Measurements from ENCODE around the gene RPS28.
"Not testable (repeated sequence)": the region's sequence is repeated elsewhere in the genome, so short reads cannot be mapped to it uniquely, and the experiment has no call there.

RPS28 gene

GRCh38 chr19:8321986-8322637 is 816 bp downstream of the RPS28 start:
- DNase-seq, result no peak

DNA sequence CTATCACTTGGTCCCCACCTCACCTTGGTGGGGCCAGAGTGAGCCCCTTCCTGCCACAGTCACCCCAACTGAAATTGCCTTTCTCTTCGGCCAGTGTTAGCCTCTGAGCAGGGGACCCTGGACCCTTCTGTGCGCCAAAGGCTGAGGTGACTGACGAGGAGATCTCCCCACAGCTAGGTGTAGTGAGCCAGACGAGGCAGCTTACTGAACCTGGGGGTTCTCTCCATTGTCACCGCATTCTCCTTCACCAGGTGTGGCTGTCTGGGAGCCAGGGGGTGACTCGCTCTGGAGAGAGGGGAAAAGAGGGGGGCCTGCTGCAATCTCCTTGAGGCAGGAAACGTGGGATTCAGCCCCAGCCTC is 1.3 kb downstream of the RPS28 start:
- no peak for DNase-seq

DNA sequence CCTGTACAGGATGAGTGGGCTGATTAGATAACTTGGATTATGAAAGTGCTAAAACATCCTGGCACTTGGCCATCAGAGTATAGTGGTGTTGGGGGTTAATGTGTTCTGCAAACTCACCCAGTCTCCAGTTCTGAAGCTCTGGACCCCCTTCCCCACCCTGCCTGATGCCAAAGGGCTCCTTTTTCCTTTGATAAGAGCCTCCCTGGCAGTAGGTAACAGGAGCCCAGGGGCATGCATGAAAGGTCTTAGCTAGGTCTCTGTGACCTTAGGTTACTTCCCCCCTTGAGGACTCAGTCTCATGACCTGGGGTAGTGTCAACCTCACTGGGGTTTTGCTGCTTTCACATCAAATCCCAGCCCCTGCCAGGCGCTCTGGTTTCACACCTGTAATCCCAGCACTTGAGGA is 2.5 kb downstream of the RPS28 start:
- no peak for DNase-seq

DNA sequence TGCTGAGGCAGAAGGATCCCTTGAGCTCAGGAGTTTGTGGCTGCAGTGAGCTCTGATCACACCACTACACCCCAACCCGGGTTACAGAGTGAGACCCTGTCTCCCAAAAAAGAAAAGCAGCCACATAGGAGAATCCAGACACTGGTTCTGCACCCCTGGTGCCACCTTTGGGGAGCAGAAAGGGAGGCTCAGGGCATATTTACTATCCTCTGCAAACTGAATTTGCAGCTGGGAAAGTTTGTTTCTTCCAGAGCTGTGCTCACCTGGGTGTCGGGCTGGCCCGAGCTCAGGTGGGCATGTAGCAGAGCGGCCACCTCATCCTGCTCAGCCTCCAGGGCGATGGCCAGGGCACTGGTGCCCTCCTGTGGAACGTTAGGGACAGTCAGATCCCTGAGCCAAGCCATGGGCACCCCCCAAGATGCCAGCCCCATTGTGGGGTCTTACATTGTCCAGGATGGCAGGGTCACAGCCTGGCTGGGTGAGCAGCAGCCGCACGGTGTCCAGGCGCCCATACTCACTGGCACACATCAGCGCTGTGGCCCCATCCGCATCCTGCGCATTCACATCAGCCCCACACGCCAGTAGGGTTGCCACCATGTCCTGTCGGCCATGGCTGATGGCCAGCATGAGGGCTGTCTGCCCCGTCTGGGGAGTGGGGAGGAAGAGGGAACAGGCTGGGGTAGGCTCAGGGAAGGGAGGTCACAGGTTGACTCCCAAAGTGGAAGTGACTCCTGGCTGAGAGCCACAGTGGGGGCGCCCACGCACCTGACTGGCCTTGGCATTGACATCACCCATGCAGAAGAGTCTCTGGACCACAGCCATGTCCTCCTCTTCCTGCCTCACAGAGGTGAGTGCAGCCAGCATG is 3.1 kb downstream of the RPS28 start:
- DNase-seq, result no peak

DNA sequence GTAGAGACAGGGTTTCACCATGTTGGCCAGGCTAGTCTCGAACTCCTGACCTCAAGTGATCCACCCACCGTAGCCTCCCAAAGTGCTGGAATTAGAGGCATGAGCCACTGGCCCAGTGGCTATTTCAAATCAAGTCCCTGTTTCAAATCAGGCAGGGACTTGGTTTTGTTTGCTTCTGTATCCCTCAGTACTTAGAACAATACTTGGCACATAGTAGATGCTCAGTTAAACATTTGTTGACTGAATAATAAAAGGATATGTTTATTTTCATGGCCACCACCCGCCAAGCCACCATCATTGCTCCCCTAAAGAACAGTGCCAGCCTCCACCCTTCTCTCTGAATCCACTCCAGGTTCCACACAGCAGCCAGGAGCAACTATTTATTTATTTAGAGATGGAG is 4.2 kb downstream of the RPS28 start:
- DNase-seq, result no peak

- DNase-seq, result no peak
Observed at GRCh38 chr19:8329996-8330395, 8.7 kb downstream of the RPS28 start.

DNA sequence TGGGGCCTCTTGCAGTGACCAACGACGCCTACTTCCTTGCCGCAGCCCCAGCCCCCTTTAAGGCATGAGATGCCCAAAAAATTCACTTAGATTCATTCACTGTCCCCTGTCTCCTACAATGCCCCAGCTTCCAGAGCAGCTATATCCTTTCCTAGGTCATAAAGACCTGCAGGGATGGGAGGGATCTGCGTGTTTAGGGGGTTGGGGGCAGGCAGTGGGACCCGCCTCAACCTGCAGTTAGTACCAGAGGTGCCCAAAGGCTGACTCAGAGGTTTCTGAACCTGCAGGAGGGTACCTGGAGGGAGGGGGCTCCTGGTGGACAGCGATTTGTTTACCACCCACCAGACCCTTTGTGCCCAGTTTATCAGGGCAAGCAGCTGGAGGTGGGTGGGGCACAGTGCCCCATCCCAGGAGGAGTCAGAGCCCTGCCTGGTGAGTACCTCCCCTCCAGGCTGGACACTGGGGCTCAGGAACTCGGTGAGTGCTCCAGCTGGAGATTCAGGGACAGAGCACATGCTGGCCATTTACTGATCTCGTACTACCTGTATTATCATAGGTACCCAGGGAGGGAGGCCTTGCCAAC is 10.1 kb downstream of the RPS28 start:
- DNase-seq, result no peak

- no peak for DNase-seq
Observed at GRCh38 chr19:8332976-8333766, 11.9 kb downstream of the RPS28 start.

DNA sequence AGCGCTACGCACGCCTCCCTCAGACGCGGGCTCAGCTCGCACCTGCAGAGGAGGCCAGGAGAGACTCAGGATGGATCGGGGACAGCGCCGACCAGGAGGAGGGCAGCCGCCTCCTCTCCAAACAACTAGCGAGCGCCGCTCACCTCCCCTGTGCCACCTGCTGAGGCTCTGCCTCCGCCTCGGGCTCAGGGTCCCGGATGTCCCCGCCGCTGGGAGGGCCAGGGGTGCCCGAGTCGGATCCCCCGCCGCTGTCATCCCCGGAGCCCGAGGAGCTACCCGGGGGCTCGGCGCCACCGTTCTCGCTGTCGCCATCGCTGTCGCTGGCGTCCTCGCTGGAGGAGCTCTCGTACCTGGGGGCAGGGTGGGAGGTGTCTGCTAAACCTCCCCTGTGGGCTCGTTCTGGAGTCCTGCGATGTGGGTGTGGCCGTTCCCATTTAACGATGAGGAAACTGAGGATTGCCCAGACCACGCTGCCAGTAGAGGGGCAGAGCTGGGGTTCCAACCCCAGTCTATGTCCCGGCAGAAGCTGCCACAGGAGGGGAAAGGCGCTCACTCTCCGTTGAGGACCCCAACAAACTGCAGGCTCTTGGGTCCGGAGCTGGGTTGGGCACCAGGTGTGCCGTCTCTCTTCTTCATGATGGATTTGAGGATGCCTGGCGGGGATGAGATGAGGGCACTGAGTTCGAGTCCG is 12.6 kb downstream of the RPS28 start:
- no peak for DNase-seq

- DNase-seq, result peak in 1 of 2 donors; percentile 20
Observed at GRCh38 chr19:8334458-8335342, 13.4 kb downstream of the RPS28 start.

- DNase-seq, result peak in 1 of 2 donors; percentile 28
Observed at GRCh38 chr19:8335343-8336071, 14.2 kb downstream of the RPS28 start.

DNA sequence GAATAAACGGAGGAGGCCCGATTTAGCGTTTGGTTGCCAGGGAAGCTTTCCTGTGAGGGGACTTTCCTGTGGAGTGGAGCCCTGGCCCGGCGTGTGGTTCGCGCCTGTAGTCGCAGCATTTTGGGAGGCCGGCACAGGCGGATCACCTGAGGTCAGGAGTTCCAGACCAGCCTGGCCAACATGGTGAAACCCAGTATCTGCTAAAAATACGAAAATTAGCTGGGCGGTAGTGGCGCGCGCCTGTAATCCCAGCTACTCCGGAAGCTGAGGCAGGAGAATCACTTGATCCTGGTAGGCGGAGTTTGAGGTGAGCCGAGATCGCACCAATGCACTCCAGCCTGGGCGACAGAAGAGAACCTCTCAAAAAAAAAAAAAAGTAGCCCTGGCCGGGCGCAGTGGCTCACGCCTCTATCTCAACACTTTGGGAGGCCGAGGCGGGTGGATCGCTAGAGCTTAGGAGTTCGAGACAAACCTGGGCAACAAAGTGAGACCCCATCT is 14.8 kb downstream of the RPS28 start:
- DNase-seq, result no peak

GRCh38 chr19:8336660-8337059 is 15.4 kb downstream of the RPS28 start:
- DNase-seq, result no peak

DNA sequence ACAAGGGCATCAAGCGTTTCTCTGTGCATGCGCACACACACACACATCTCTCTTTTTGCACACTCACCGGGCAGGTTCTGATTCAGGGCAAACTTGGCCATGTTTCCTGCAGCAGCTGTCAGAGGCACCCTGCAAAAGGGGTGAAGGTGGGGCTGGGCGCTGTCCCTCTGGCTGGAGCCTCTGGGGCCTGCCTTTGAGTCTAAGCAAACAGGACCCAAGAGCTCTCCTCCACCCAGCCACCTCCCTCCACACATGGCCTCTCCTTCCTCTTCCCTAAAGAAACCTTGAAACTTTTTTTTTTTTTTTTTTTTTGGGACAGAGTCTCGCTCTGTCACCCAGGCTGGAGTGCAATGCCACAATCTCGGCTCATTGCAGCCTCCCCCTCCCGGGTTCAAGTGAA is 16.4 kb downstream of the RPS28 start:
- DNase-seq, result no peak

- DNase-seq, result no peak
Observed at GRCh38 chr19:8338835-8339234, 17.5 kb downstream of the RPS28 start.

DNA sequence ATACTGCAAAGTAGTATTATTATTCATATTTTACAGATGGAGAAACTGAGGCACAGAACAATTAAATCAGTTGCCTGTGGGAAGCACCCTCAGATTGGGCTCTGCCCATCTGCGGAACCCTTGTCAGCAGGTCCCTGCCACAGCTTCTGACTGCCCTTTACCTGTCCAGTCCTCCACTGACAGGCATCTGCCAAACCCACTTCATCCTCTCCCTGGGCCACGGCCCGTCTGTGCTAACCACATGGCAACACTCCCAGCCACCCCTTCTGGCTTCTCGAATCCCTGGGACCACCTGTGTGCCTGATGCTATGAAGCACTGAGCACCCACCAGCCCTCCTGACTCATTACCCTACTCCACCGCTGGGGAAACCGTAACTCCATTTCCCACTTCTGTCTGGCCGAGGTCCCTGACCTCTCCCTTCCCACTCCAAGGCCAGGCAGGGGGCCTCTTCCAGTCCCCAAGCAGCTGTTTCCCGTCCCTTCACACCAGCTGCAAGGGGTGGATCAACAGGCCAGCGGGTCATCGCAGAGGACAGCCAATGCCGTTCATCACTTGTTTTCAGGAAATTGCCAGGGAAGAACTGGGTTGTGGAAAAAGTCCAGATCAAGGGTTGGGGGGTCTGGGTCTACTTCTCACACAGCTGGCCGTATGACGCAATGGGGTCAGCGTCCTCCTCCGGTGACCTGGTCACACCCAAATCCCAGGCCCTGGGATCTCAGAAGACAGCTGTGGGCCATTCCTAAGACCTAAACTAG is 19.2 kb downstream of the RPS28 start:
- DNase-seq, result no peak

DNA sequence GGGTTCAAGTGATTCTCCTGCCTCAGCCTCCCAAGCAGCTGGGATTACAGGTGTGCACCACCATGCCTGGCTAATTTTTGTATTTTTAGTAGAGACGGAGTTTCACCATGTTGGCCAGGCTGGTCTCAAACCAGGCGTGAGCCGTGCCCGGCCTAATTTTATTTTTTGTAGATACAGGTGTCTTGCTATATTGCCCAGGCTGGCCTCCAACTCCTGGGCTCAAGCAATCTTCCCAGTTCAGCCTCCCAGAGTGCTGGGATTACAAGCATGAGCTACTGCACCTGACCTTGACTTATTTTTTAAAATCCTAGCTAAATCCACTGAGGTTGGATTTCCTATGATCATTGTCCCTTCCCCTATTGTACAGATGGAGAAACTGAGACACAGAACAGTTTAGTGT is 20.2 kb downstream of the RPS28 start:
- not testable (repeated sequence) for DNase-seq

DNA sequence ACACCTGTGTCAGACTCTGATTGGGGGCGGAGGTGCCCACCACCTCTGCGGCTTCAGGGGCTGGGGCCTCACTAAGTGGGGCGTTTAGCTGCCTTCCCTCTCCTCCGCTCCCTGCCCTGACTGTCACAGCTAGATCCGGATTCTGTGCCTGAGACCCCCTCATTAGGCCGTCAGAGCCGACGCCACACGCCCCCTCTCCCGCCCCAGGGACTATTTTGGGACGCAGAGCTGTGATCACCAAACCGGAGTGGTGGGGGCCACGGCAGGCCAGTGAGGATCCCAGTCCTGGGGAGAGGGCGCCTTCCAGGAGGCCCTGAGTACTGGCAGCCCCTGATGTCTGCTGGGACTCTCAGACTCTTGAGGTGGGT is 21.0 kb downstream of the RPS28 start:
- no peak for DNase-seq

- peak; percentile 92 to 95 for DNase-seq
Observed at GRCh38 chr19:8342684-8343482, 21.6 kb downstream of the RPS28 start, which contains the start of gene KANK3. TSS of gene KANK3 (minus strand) at chr19:8343262. CDS start at chr19:8337828, 5,434 bp downstream.

Data from CD4-positive, alpha-beta T cell treated with Interferon alpha-2 for 1 hour (primary cell).